ENCODE measurements around the gene ARL4A. TPM values are rescaled to one million over a fixed set of nuclear protein-coding genes. Genes with fewer than 3 reads are reported as not detected.

Gene ARL4A
- 12.3 TPM for total RNA-seq (ENCODE audit: unreplicated experiment)
- long read RNA-seq, partial matches to known transcripts: 0 of 7 reads
- long read RNA-seq, other reads (novel, unspliced or antisense): 0 of 7 reads

GRCh38 chr7:12686891-12687717, at the start of gene ARL4A:
TSS of gene ARL4A (plus strand) at chr7:12687633. CDS start at chr7:12688255, 622 bp downstream.
- Mint-ChIP-seq H3K4me3 (ENCODE audit: unreplicated experiment) (peak within 1 kb of the TSS; percentile 96), H3K9me3 (ENCODE audit: unreplicated experiment) (no peaks in the 10 kb centered on the region), H3K36me3 (ENCODE audit: unreplicated experiment) (no peaks in the 10 kb centered on the region), H3K27me3 (ENCODE audit: unreplicated experiment) (no peaks in the 10 kb centered on the region), H3K27ac (ENCODE audit: unreplicated experiment) (peak within 1 kb of the TSS; percentile 70), H3K4me1 (ENCODE audit: low read depth, unreplicated experiment) (peaks cover 19% of the 10 kb centered on the region)
- peak; percentile 77 for TF ChIP-seq CTCF (IDR thresholded peaks at IDR 0.05; ENCODE audit: partially characterized antibody, unreplicated experiment)
- peak; percentile 98 for DNase-seq

GRCh38 chr7:12637819-12638592, 49.4 kb upstream of the ARL4A start:
- no peak for TF ChIP-seq CTCF (IDR thresholded peaks at IDR 0.05; ENCODE audit: partially characterized antibody, unreplicated experiment)
- H3K27me3 Mint-ChIP-seq (ENCODE audit: unreplicated experiment): peaks cover 3% of the 10 kb centered on the region
- H3K4me3 Mint-ChIP-seq (ENCODE audit: unreplicated experiment): peak overlapping the region; percentile 60
- peaks cover 14% of the 10 kb centered on the region for H3K4me1 Mint-ChIP-seq (ENCODE audit: low read depth, unreplicated experiment)
- no peaks in the 10 kb centered on the region for H3K36me3 Mint-ChIP-seq (ENCODE audit: unreplicated experiment)
- DNase-seq: peak; percentile 28
- H3K27ac Mint-ChIP-seq (ENCODE audit: unreplicated experiment): peak overlapping the region; percentile 94
- peaks cover 5% of the 10 kb centered on the region for H3K9me3 Mint-ChIP-seq (ENCODE audit: unreplicated experiment)

GRCh38 chr7:12638851-12639456, 48.5 kb upstream of the ARL4A start:
- H3K9me3 Mint-ChIP-seq (ENCODE audit: unreplicated experiment): peaks cover 5% of the 10 kb centered on the region
- H3K27me3 Mint-ChIP-seq (ENCODE audit: unreplicated experiment): peaks cover 3% of the 10 kb centered on the region
- no peaks in the 10 kb centered on the region for H3K36me3 Mint-ChIP-seq (ENCODE audit: unreplicated experiment)
- no peak overlapping the region for H3K27ac Mint-ChIP-seq (ENCODE audit: unreplicated experiment)
- H3K4me1 Mint-ChIP-seq (ENCODE audit: low read depth, unreplicated experiment): peaks cover 14% of the 10 kb centered on the region
- no peak overlapping the region for H3K4me3 Mint-ChIP-seq (ENCODE audit: unreplicated experiment)
- peak; percentile 83 for TF ChIP-seq CTCF (IDR thresholded peaks at IDR 0.05; ENCODE audit: partially characterized antibody, unreplicated experiment)
- no peak for DNase-seq

GRCh38 chr7:12640299-12641096, 46.9 kb upstream of the ARL4A start:
- H3K9me3 Mint-ChIP-seq (ENCODE audit: unreplicated experiment): peaks cover 7% of the 10 kb centered on the region
- TF ChIP-seq CTCF (IDR thresholded peaks at IDR 0.05; ENCODE audit: partially characterized antibody, unreplicated experiment): no peak
- DNase-seq: no peak
- no peak overlapping the region for H3K27ac Mint-ChIP-seq (ENCODE audit: unreplicated experiment)
- peaks cover 3% of the 10 kb centered on the region for H3K27me3 Mint-ChIP-seq (ENCODE audit: unreplicated experiment)
- no peaks in the 10 kb centered on the region for H3K36me3 Mint-ChIP-seq (ENCODE audit: unreplicated experiment)
- H3K4me1 Mint-ChIP-seq (ENCODE audit: low read depth, unreplicated experiment): peaks cover 14% of the 10 kb centered on the region
- no peak overlapping the region for H3K4me3 Mint-ChIP-seq (ENCODE audit: unreplicated experiment)

Measured in glutamatergic neuron (in vitro differentiated cells).